ENCODE measurements around the gene LANCL3. TPM values are rescaled to one million over a fixed set of nuclear protein-coding genes. Genes with fewer than 3 reads are reported as not detected.
"Not testable (repeated sequence)": the region's sequence is repeated elsewhere in the genome, so short reads cannot be mapped to it uniquely, and the experiment has no call there.

LANCL3 gene
- total RNA-seq, 2 donors from 2014 or later = 1.5 to 4.4 TPM

DNA sequence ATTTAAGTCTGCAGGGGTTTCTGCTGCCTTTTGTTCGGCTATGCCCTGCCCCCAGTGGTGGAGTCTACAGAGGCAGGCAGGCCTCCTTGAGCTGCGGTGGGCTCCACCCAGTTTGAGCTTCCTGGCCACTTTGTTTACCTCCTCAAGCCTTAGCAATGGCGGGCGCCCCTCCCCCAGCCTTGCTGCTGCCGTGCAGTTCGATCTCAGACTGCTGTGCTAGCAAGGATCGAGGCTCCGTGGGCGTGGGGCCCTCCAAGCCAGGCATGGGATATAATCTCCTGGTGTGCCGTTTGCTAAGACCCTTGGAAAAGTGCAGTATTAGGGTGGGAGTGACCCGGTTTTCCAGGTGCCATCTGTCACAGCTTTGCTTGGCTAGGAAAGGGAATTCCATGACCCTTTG, 15.9 kb downstream of the LANCL3 start:
- not testable (repeated sequence) for ATAC-seq; H3K36me3 Mint-ChIP-seq; DNase-seq (ENCODE audit: low spot score); H3K9me3 Mint-ChIP-seq; H3K4me3 Mint-ChIP-seq; H3K27ac Mint-ChIP-seq; H3K27me3 Mint-ChIP-seq
- peaks cover 6 to 10% of the 10 kb centered on the region in 2 donors for H3K4me1 Mint-ChIP-seq (ENCODE audit: low read depth in 2 of 2)

DNA sequence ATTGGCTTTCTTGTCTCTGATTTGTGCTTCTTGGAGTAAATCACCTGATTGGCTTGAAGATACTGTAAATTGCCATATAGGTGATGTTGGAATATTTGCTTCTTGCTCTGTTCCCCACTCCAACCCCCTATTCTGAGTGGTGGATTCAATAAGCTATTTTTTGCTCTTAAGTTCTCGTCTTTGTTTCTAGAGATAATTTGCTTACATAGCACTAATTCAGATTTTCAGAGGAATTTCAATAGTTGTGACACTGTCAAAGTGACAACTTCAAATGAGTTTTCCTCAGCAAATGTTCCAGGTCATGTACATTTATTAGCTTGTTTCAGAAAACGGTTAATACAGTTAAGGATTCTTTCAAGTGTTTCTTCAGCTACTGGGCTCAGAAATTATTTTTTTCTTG, 18.6 kb downstream of the LANCL3 start:
- Mint-ChIP-seq H3K27ac (no peak overlapping the region), H3K4me1 (ENCODE audit: low read depth in 2 of 2) (peaks cover 4 to 6% of the 10 kb centered on the region in 2 donors), H3K4me3 (no peak overlapping the region), H3K9me3 (no peaks in the 10 kb centered on the region), H3K36me3 (no peaks in the 10 kb centered on the region), H3K27me3 (peaks cover 0 to 3% of the 10 kb centered on the region in 2 donors)
- DNase-seq (ENCODE audit: low spot score) (no peak), ATAC-seq (no peak)

DNA sequence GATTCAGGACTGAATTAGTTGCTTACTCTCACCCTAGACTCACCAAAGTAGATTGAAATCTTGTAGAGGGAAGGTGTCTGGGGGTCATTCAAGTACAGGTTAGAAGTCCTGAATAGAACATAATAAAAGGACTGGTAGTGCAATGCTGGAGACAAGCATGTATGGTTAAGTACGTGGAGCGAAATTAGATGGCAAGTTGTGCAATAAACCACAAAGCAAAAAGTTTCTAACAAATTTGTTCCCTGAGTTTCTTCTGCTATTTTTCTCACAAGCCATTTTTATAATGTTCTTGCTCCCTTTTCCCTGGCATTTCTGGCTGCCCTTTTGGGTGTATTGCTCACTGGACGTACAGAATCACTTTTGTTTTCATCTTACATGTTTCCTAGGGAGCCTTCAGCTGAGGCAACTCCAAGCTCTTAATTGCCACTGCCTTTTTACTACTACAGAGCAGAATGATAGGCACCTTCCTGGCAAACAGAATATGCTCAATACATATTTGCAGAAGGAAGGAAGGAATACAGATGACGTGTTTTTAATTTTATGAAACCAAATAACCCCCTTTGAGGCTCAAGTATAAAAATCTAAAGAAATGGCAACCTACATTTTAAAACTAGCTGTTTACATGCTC, 23.4 kb downstream of the LANCL3 start:
- Mint-ChIP-seq H3K4me3 (no peak overlapping the region), H3K27me3 (peaks cover 0 to 3% of the 10 kb centered on the region in 2 donors), H3K36me3 (no peaks in the 10 kb centered on the region), H3K4me1 (ENCODE audit: low read depth in 2 of 2) (peaks cover 2 to 6% of the 10 kb centered on the region in 2 donors), H3K27ac (no peak overlapping the region), H3K9me3 (no peaks in the 10 kb centered on the region)
- no peak for DNase-seq (ENCODE audit: low spot score)
- no peak for ATAC-seq

DNA sequence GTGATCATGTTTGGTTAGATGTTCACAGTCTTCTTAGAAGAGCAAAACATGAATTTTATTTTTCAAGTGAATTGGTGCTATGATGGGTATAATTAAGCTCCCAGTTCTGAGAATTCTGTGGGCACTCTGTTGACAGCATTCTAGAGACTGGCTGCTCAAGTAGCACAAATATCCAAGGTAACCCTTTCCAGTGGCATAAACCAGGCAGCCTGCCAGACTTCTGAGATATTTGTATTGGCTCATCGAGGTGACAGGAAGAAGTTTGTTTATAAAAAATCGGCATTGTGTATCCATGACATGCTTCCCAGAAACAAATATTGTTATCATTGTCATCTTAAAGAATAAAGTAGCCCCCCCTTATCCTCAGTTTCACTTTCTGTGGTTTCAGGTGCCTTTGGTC, 28.3 kb downstream of the LANCL3 start:
- Mint-ChIP-seq H3K9me3 (no peaks in the 10 kb centered on the region), H3K27me3 (peaks cover 0 to 2% of the 10 kb centered on the region in 2 donors), H3K36me3 (no peaks in the 10 kb centered on the region), H3K4me1 (ENCODE audit: low read depth in 2 of 2) (peaks cover 7 to 17% of the 10 kb centered on the region in 2 donors), H3K4me3 (no peak overlapping the region), H3K27ac (no peak overlapping the region)
- ATAC-seq (no peak), DNase-seq (ENCODE audit: low spot score) (no peak)

DNA sequence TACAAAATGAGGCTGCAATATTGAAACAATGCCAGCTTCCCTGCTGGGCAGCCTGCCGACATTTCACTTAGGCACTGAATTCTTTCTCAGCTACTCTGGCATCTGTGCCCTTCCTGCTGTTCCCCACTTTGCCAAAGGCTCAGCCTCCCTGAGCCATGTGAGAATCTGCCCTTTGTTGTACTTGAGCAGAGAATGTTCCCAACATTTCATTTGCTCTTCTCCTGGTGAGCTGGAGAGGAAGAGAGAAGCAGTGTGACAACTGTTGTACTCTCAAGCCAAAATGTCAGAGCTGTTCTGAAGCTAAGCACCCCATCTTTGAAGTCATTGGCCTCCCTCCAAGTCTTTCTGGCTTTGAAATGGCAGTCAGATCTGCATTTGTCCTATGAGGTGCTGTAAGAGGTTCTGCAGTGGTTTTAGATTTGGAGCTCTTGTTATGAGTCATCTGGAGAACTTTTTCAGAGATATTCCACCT, 32.5 kb downstream of the LANCL3 start:
- peaks cover 7 to 18% of the 10 kb centered on the region in 2 donors for H3K4me1 Mint-ChIP-seq (ENCODE audit: low read depth in 2 of 2)
- no peak for DNase-seq (ENCODE audit: low spot score)
- no peak for ATAC-seq

DNA sequence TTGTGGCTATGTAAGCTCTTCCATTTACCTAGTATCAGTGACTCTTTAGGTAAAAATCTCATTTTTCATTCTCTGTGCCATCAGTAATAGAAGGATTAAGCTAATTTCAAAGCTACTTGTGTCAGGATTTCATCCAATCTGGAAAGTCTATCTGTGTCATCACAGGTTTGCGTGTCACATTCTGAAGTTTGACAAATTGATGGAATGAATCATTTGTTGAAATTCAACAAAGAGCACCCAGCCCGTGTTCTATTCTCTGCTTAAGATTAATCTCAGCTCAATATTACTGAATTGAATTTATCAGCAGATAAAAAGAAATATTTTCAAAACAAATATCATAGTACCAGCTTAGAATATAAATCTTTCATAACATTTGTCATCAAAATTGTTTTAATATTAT, 35.8 kb downstream of the LANCL3 start:
- peaks cover 7 to 18% of the 10 kb centered on the region in 2 donors for H3K4me1 Mint-ChIP-seq (ENCODE audit: low read depth in 2 of 2)
- H3K27me3 Mint-ChIP-seq = peaks cover 0 to 2% of the 10 kb centered on the region in 2 donors
- no peaks in the 10 kb centered on the region for H3K36me3 Mint-ChIP-seq

More for the DNA sequence above, 32.5 kb downstream of the LANCL3 start:
- H3K27ac Mint-ChIP-seq = no peak overlapping the region
- no peak overlapping the region for H3K4me3 Mint-ChIP-seq
- no peaks in the 10 kb centered on the region for H3K9me3 Mint-ChIP-seq
- H3K27me3 Mint-ChIP-seq = peaks cover 0 to 2% of the 10 kb centered on the region in 2 donors
- H3K36me3 Mint-ChIP-seq = no peaks in the 10 kb centered on the region

DNA sequence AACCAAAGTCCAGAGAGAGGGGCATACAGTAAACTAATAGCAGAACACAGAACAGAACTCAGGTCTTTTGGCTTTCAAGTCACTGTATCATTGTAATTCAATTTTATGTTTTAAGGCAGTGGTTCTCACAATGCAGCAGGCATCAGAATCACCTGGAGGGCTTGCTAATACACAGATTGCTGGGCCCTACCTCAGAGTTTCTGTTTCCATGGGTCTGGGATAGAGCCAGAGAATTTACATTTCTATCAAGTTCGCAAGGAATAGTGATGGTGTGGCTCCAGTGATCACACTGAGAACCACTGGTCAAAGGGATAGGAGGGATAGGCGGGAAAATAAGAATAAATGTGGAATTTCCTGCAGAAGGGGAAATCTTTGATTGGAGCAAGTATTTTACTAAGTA, 36.7 kb downstream of the LANCL3 start:
- H3K4me1 Mint-ChIP-seq (ENCODE audit: low read depth in 2 of 2) = peaks cover 7 to 18% of the 10 kb centered on the region in 2 donors
- H3K4me3 Mint-ChIP-seq = no peak overlapping the region
- ATAC-seq (no peak), DNase-seq (ENCODE audit: low spot score) (no peak)
- no peak overlapping the region for H3K27ac Mint-ChIP-seq
- no peaks in the 10 kb centered on the region for H3K36me3 Mint-ChIP-seq
- H3K27me3 Mint-ChIP-seq = peaks cover 0 to 2% of the 10 kb centered on the region in 2 donors
- no peaks in the 10 kb centered on the region for H3K9me3 Mint-ChIP-seq

More for the DNA sequence above, 35.8 kb downstream of the LANCL3 start:
- H3K9me3 Mint-ChIP-seq = no peaks in the 10 kb centered on the region
- H3K27ac Mint-ChIP-seq = no peak overlapping the region
- ATAC-seq (no peak), DNase-seq (ENCODE audit: low spot score) (no peak)
- no peak overlapping the region for H3K4me3 Mint-ChIP-seq

DNA sequence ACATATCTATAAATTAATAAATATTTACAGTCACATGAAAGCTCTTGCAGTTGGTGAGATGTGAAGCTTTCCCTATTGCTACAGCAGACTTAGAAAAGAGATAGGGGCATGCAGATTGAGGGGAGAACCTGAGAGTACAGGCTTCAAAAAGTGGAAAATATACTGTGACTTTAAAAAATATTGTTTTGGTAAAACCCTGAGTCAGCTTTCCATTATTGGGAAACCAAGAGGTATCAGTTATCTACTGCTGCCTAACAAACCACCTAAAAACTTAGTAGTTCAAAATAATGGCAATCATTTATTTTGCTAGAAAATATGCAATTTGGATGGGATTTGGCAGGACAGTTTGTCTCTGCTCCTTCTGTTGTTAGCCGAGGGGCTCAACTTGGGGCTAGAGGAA, 38.3 kb downstream of the LANCL3 start:
- H3K36me3 Mint-ChIP-seq = no peaks in the 10 kb centered on the region
- H3K27me3 Mint-ChIP-seq = no peaks in the 10 kb centered on the region
- no peaks in the 10 kb centered on the region for H3K9me3 Mint-ChIP-seq
- ATAC-seq (no peak), DNase-seq (ENCODE audit: low spot score) (no peak)
- H3K27ac Mint-ChIP-seq = no peak overlapping the region
- peaks cover 0 to 5% of the 10 kb centered on the region in 2 donors for H3K4me1 Mint-ChIP-seq (ENCODE audit: low read depth in 2 of 2)
- H3K4me3 Mint-ChIP-seq = no peak overlapping the region

DNA sequence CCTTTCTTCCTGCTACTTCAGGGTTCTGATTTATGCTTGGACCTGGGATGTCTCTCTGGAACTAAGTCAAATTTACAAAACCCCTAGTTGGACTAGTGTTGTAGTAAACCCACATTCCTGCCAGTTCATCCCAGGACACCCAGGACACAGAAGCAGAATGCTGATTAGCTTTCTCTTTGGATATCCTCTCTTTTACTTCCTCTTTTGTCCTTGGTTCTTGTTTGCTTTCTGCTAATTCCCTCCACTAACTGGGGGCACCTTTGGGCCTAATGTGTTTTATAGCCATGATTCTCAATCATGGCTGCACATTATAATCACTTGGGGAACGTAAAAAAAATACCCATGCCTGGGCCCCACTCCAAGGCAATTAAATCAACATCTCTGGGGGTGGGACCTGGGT, 42.5 kb downstream of the LANCL3 start:
- DNase-seq (ENCODE audit: low spot score) = no peak
- ATAC-seq = no peak
- H3K27me3 Mint-ChIP-seq = peaks cover 0 to 2% of the 10 kb centered on the region in 2 donors
- peaks cover 6 to 7% of the 10 kb centered on the region in 2 donors for H3K4me1 Mint-ChIP-seq (ENCODE audit: low read depth in 2 of 2)
- H3K9me3 Mint-ChIP-seq = no peaks in the 10 kb centered on the region
- no peaks in the 10 kb centered on the region for H3K36me3 Mint-ChIP-seq
- no peak overlapping the region for H3K27ac Mint-ChIP-seq
- H3K4me3 Mint-ChIP-seq = no peak overlapping the region

DNA sequence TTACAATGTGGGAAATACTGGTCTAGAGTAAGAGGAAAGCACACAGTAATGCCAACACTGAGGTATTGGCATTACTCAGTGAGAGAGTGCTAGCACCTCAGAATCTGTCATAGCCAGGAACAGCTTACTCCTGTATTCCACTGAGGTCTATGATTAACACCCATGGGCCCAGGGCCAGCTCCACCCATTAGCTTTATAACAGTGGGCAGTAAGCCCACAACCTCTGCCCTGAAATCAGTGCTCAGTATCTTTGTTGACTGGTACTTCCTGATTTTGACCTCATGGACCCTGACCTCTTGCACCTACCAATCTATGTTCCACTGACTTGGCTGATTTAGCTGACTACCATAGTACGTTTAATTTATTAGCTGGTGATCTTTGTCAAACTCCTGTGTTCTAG, 56.1 kb downstream of the LANCL3 start:
- peaks cover 6% of the 10 kb centered on the region for H3K36me3 Mint-ChIP-seq
- H3K4me3 Mint-ChIP-seq = no peak overlapping the region
- no peak for ATAC-seq
- H3K9me3 Mint-ChIP-seq = no peaks in the 10 kb centered on the region
- peaks cover 0 to 2% of the 10 kb centered on the region in 2 donors for H3K27me3 Mint-ChIP-seq
- H3K4me1 Mint-ChIP-seq (ENCODE audit: low read depth in 2 of 2) = no peaks in the 10 kb centered on the region
- DNase-seq (ENCODE audit: low spot score) = no peak
- no peak overlapping the region for H3K27ac Mint-ChIP-seq

DNA sequence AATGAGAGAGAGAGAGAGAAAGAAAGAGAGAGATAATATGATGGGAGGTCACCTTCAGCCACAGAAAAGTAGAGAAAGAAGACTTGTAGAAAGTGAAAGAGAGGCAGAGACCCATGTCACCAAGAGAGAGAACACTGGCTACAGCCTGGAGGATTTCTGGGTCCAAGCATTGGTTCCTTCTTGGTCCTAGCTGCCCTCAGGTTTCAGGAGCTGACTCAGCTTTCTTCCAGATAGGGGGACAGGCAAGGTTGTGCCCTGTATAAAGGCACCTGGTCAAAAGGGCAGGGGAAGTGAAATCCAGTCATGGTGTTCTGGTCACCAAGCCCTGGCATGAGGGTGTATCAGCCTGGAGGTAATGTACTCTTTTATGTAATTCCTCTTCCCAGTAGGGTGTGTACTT, 66.6 kb downstream of the LANCL3 start:
- Mint-ChIP-seq H3K9me3 (no peaks in the 10 kb centered on the region), H3K27me3 (no peaks in the 10 kb centered on the region), H3K36me3 (no peaks in the 10 kb centered on the region), H3K4me1 (ENCODE audit: low read depth in 2 of 2) (peaks cover 0 to 4% of the 10 kb centered on the region in 2 donors), H3K4me3 (no peak overlapping the region), H3K27ac (no peak overlapping the region)
- ATAC-seq (no peak), DNase-seq (ENCODE audit: low spot score) (no peak)

DNA sequence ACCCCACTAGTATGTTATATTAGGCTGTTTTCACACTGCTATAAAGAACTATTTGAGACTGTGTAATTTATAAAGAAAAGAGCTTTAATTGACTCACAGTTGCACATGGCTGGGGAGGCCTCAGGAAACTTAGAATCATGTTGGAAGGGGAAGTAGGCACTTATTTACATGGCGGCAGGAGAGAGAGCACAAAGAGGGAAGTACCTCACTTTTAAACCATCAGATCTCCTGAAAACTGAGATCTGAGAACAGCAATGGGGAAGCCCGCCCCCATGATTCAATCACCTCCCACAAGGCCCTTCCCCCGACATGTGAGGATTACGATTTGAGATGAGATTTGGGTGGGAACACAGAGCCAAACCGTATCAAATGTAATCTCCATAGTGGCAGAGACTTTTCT, 68.7 kb downstream of the LANCL3 start:
- no peak overlapping the region for H3K4me3 Mint-ChIP-seq
- H3K27ac Mint-ChIP-seq = no peak overlapping the region
- no peaks in the 10 kb centered on the region for H3K36me3 Mint-ChIP-seq
- H3K9me3 Mint-ChIP-seq = no peaks in the 10 kb centered on the region
- no peaks in the 10 kb centered on the region for H3K27me3 Mint-ChIP-seq
- ATAC-seq (no peak), DNase-seq (ENCODE audit: low spot score) (no peak)
- H3K4me1 Mint-ChIP-seq (ENCODE audit: low read depth in 2 of 2) = peaks cover 0 to 4% of the 10 kb centered on the region in 2 donors

DNA sequence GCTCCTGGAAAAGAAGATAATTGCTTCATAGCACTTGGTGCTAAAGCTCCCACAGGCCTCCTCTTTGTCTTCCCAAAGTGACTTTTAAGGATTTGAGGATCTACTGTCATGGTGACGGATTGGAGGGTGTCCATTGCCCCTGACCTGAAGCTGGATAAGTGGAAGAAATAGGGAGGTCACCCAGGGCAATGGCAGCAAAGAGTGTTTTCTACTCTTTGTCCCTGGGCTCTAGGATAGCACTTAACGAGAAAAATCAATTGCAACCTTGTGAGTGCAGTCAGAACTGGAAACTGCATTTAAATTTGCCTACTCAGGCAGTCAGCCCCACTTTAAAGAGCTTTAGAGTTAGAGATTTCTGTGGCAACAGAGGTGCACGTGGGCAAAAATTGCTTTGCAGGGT, 70.4 kb downstream of the LANCL3 start:
- DNase-seq (ENCODE audit: low spot score) (no peak), ATAC-seq (no peak)
- no peak overlapping the region for H3K4me3 Mint-ChIP-seq
- H3K9me3 Mint-ChIP-seq = no peaks in the 10 kb centered on the region
- peaks cover 0 to 11% of the 10 kb centered on the region in 2 donors for H3K4me1 Mint-ChIP-seq (ENCODE audit: low read depth in 2 of 2)
- H3K27me3 Mint-ChIP-seq = no peaks in the 10 kb centered on the region
- no peaks in the 10 kb centered on the region for H3K36me3 Mint-ChIP-seq
- H3K27ac Mint-ChIP-seq = no peak overlapping the region

DNA sequence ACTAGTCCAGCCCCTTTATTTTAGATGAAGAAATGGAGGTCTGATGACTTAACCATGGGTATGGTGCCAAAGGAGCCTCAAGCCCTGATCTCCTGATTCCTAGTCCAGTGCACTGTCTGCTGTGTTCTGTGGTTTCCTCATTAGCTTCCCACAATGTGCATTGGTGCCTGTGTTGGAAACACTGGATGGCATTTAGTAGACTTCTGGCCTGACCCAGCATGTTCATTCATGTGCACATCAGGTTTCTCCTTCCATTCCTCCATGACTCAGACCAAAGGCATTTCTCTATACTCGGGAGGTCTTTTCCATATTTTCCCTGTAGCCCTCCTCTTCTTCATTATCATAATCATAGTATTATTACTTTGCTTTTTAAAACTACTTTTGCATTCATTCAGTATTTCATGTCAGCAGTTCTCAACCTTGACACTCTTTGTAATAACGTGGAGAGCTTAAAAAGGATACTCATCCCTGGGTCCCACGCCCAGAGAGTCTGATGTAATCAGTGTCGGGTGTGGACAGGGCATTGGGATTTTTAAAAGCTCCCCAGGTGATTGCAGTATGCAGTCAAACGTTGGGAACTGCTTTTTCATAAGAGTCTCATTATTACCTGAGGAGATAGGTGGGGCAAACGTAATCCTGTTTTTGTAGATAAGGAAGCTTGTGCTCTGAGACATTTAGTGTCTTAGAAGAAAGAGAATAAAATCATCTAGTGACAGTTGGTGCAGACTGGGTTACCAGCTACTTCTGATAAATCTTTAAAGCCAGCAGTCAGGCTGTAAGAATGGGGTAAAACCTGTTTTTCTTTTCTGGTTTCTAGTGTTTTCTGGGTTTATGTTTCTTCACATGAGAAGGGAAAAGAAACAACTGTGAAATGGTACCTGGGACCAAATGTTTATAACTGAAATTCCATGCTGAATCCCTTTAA, 73.2 kb downstream of the LANCL3 start:
- Mint-ChIP-seq H3K9me3 (no peaks in the 10 kb centered on the region), H3K4me1 (ENCODE audit: low read depth in 2 of 2) (peaks cover 0 to 7% of the 10 kb centered on the region in 2 donors), H3K36me3 (no peaks in the 10 kb centered on the region), H3K27ac (no peak overlapping the region), H3K27me3 (no peaks in the 10 kb centered on the region), H3K4me3 (no peak overlapping the region)
- ATAC-seq (no peak), DNase-seq (ENCODE audit: low spot score) (no peak)
